Pancreas (tissue), 10 donors: ENCODE results near the gene GABRR3. TPM values are rescaled to one million over a fixed set of nuclear protein-coding genes. Genes with fewer than 3 reads are reported as not detected.

ENCODE experiments used
- ATAC-seq, 4 donors: fragments of 200-7000 bp; cut with Tn5 transposase; one replicate each; pipeline versions ENCODE4 v1.8.0 to v1.9.1; 2020; ENCODE audit warnings: mild to moderate bottlenecking in 4 of 4, moderate library complexity in 4 of 4
- DNase-seq, 6 donors: peaks; one replicate each; pipeline ENCODE4 v3.0.0-alpha.2; 2020
- FAIRE-seq: peaks from 2 replicates; lab custom pipeline; 2012; peaks lifted over from hg19 to GRCh38; lab: Jason Lieb, UNC
- H3K27ac ChIP-seq, 4 donors: fragments of 200-600 bp; sonication (generic); 1 replicate in 3 of 4; 2 replicates in 1 of 4; pipeline versions ENCODE4 v1.5.0 to v1.8.0; 2020
- H3K27me3 ChIP-seq, 4 donors: fragments of 200-600 bp; one replicate each; pipeline ENCODE4 v1.8.0; 2021
- H3K36me3 ChIP-seq, 3 donors: fragments of 200-600 bp; sonication (generic) in 1 of 3; one replicate each; pipeline versions ENCODE4 v1.5.0 to v1.8.0; 2020 to 2021
- H3K4me1 ChIP-seq, 3 donors: fragments of 200-600 bp; one replicate each; pipeline ENCODE4 v1.8.0; 2021
- H3K4me3 ChIP-seq, 4 donors: fragments of 200-600 bp; sonication (generic) in 2 of 4; one replicate each; pipeline versions ENCODE4 v1.5.0 to v1.8.0; 2020 to 2021
- H3K9me3 ChIP-seq, 4 donors: fragments of 200-600 bp; one replicate each; pipeline ENCODE4 v1.8.0; 2021
- WGBS, 2 donors: extraction: QIAGEN DNeasy Blood & Tissue Kit; methylation state at CpG; one replicate each; pipeline ENCODE4 v1.1.7; 2013; 5-methylcytosine and 5-hydroxymethylcytosine counted together
- intact Hi-C, 3 donors: fragments of 100-400 bp; cut with DNase I; formaldehyde crosslinking; loops; one replicate each; pipeline versions ENCODE4 v1.11.1 to v1.14.2; 2022
- polyA plus RNA-seq, 2 donors: library from polyadenylated mRNA; stranded (reverse); fragments of 200-250 nt; gene quantifications; one replicate each; pipeline ENCODE4 v1.2.3, GENCODE V29; 2013
- total RNA-seq, 6 donors: library from RNA; stranded (reverse); fragmentation: NEBNext Ultra II Directional in 4 of 6; extraction: Animal tissue kit (Norgen Biotek cat#: 25700) in 4 of 6; gene quantifications; one replicate each; pipeline versions ENCODE4 v1.2.1 to v1.2.4, GENCODE V29; 2021 to 2023
- TF ChIP-seq, protein P1 (sequence below), 4 donors: fragments of 200-600 bp; sonication (generic) in 3 of 4; IDR thresholded peaks; one replicate each; pipeline versions ENCODE4 v1.5.0 to v1.8.0; 2021; ENCODE audit warnings: antibody characterized with exemption in 4 of 4
- donor health status: healthy with polysubstance abuse.
- donor health status: DM: no; HTN: no; CAD: no; lungs with moderate emphysema.
- donor health status: DM: no; HTN: no; CAD: no.
- donor health status: control.
- donor health status: control.
- donor health status: Bipolar disorder and iron deficiency.
- donor health status: DM: yes; HTN: yes; CAD: no.
- donor health status: DM: no; HTN: no; CAD: no.
- donor health status: DM: no; HTN: no; CAD: no.
- donor health status: DM: yes; HTN: yes; CAD: no.

Gene GABRR3
- total and polyA plus RNA-seq, 8 donors: 0.02 TPM; not detected in 7

DNA sequence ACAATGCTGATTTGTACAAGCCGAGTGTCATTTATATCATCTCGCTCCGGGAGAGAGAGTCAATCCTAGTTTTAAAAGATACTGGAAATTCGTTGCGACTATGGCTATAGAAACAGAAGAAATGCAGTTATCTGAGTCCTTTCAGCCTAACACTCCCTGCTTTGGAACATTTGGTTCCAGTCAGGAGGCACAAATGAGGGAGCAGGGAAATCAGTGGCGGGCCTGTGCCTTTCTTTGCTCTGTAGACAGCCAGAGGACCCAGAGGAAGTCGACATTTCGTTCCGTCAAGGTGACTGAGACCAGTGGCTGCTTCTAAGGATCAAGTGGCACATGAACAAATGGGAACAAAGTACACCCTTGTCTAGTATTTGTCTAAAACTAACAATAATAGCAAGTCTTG lies 62.1 kb downstream of the GABRR3 start:
- Histone ChIP-seq H3K9me3 (no peaks in the 10 kb centered on the region), H3K27me3 (no peaks in the 10 kb centered on the region), H3K4me3 (peak overlapping the region in 3 of 4 donors; percentile 63 to 75 (median 71)), H3K36me3 (no peaks in the 10 kb centered on the region), H3K27ac (peak overlapping the region in 2 of 4 donors; percentile 90 to 91), H3K4me1 (peaks cover 0 to 19% (median 0%) of the 10 kb centered on the region in 3 donors)
- WGBS, 2 donors: 94 to 99% methylated on average over 9 of the region's 9 CpGs
- no peak for FAIRE-seq
- intact Hi-C loops: no loop called here
- no peak for DNase-seq
- TF ChIP-seq, protein P1, sequence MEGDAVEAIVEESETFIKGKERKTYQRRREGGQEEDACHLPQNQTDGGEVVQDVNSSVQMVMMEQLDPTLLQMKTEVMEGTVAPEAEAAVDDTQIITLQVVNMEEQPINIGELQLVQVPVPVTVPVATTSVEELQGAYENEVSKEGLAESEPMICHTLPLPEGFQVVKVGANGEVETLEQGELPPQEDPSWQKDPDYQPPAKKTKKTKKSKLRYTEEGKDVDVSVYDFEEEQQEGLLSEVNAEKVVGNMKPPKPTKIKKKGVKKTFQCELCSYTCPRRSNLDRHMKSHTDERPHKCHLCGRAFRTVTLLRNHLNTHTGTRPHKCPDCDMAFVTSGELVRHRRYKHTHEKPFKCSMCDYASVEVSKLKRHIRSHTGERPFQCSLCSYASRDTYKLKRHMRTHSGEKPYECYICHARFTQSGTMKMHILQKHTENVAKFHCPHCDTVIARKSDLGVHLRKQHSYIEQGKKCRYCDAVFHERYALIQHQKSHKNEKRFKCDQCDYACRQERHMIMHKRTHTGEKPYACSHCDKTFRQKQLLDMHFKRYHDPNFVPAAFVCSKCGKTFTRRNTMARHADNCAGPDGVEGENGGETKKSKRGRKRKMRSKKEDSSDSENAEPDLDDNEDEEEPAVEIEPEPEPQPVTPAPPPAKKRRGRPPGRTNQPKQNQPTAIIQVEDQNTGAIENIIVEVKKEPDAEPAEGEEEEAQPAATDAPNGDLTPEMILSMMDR (IDR thresholded peaks at IDR 0.05): no peak
- ATAC-seq: no peak

DNA sequence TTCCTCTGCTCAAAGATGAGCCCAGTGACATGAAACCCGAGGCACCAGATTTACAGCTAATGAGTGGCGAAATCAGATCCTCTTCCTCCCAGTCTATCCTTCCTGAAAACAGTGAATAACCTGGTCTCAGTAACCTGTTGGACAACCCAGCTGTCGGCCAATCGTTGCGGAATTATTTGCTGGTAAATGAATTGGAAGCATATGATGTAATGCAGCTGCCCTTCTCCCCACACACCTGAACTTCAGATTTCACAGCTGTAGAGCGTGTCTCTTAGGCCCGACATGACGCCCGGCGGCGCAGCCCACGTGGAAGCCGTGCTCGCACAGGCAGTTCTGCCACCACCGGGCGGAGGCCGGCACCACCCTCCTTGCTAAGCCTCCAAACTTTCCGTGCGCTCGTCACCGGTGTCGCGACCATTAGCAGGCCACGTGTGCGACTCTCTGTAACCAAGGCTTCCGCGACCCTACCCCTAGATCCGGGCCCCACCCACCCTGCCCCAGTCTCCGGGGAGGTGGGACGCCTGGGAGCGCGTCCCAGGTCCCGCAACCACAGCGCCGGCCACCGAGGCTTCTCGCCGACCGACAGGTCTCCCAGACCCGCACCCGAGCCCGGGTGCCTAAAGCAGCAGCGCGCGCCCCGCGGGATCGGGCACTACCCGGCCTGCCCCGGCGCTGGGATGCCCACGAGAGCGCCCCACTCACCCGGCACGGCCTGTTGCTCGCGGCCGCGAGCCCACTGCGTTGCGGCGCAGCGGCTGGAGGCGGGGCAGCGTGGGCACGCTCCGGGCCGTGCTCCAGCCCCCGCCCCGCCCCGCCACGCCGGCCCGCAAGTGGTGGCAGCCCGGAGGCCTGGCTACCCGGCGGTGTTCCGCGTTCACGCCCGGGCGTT lies 63.2 kb downstream of the GABRR3 start, which contains the start of gene RIOX2:
Gene RIOX2, minus strand, starts transcription at position 753 of the 889 bp plus-strand sequence. CDS start 4,838 bp downstream, outside the sequence.
- 0% methylated on average over 78 to 82 of the region's 82 CpGs for WGBS, 2 donors
- TF ChIP-seq, protein P1 (IDR thresholded peaks at IDR 0.05): no peak
- peak; percentile 79 to 89 (median 84) for DNase-seq
- FAIRE-seq: no peak
- Histone ChIP-seq H3K4me1 (peaks cover 0 to 19% (median 0%) of the 10 kb centered on the region in 3 donors), H3K27ac (peak within 1 kb of the TSS; percentile 89 to 94 (median 90)), H3K9me3 (no peaks in the 10 kb centered on the region), H3K4me3 (peak within 1 kb of the TSS; percentile 63 to 77 (median 73)), H3K27me3 (no peaks in the 10 kb centered on the region), H3K36me3 (no peaks in the 10 kb centered on the region)
- ATAC-seq: peak; percentile 92 to 98 (median 94)
- intact Hi-C loops: no loop called here

DNA sequence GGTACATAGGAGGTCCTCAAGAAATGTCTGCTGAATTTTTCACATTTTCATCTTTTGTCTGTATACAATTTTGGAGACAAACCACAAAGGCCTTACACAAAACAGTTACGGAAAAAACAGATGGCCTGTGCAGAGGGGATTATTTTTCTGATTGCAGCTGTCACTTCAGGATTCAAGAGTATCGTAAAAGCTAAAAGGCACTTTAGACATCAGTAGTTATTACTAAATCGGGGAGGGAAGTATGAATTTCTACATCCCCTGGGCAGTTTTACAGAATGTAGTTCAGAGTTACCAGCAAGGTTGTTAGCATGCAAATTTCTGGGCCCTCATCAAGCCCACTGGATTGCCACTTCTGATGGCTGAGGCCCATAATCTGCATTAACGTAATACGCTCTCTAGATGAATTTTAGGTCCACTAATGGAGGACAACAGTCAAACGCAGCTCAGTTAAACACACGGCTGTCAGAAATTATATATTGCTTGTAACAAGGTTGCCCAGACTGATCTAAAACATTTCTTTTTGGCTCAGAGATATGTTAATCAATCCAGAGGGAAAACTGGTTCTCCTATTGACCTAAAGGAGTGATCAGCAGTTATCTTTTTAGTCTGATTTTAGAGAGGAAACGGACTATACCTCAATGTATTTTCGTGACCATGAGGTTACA lies 64.0 kb downstream of the GABRR3 start:
- no peak for FAIRE-seq

DNA sequence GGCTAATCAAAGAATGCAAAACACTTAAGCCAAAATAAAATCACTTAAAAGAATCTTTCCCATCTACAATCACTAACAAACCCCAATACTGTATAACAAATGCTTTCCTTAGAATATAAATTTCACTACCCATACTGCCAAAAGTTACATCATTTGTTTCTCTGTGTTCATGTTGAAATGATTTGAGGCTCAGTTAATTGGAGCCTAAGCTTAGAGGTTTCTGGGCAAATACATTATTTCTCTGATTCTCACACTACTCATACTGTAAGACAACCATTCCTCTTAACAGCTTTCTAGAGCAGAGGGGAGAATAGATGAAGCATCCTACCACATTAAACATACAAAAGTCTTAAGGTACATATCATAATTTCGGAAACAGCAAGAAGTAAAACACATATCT lies 65.0 kb downstream of the GABRR3 start:
- Histone ChIP-seq H3K36me3 (no peaks in the 10 kb centered on the region), H3K4me1 (peaks cover 0 to 19% (median 0%) of the 10 kb centered on the region in 3 donors), H3K27ac (no peak overlapping the region), H3K27me3 (no peaks in the 10 kb centered on the region), H3K9me3 (no peaks in the 10 kb centered on the region), H3K4me3 (peak overlapping the region in 1 of 4 donors; percentile 75)
- TF ChIP-seq, protein P1 (IDR thresholded peaks at IDR 0.05): no peak
- FAIRE-seq: no peak
- no peak for DNase-seq
- WGBS, 2 donors: 56 to 70% methylated on average over 1 of the region's 1 CpG
- intact Hi-C loops: no loop called here
- no peak for ATAC-seq

More for the DNA sequence above, 64.0 kb downstream of the GABRR3 start:
- H3K36me3 ChIP-seq: no peaks in the 10 kb centered on the region
- H3K9me3 ChIP-seq: no peaks in the 10 kb centered on the region
- H3K4me1 ChIP-seq: peaks cover 0 to 19% (median 0%) of the 10 kb centered on the region in 3 donors
- 27 to 31% methylated on average over 9 of the region's 9 CpGs for WGBS, 2 donors
- ATAC-seq (no peak), DNase-seq (no peak)
- peak overlapping the region; percentile 63 to 77 (median 73) for H3K4me3 ChIP-seq
- TF ChIP-seq, protein P1 (IDR thresholded peaks at IDR 0.05): no peak
- H3K27ac ChIP-seq: peak overlapping the region; percentile 89 to 94 (median 90)
- intact Hi-C loops: no loop called here
- no peaks in the 10 kb centered on the region for H3K27me3 ChIP-seq
